ENCODE data around the gene HTR3B. TPM values are rescaled to one million over a fixed set of nuclear protein-coding genes. Genes with fewer than 3 reads are reported as not detected.
"Not testable (repeated sequence)": the region's sequence is repeated elsewhere in the genome, so short reads cannot be mapped to it uniquely, and the experiment has no call there.

HTR3B gene
- total RNA-seq, 2 donors from 2014 or later: not detected

- Histone ChIP-seq H3K36me3 (no peaks in the 10 kb centered on the region), H3K27me3 (no peaks in the 10 kb centered on the region), H3K4me1 (no peaks in the 10 kb centered on the region), H3K4me3 (no peak overlapping the region), H3K9ac (ENCODE audit: low read depth in 2 of 2, low read length in 2 of 2) (no peak overlapping the region), H3K27ac (no peak overlapping the region), H3K9me3 (no peaks in the 10 kb centered on the region)
- intact Hi-C loops (cut with DNase I): no loop called here
- no peak for TF ChIP-seq CTCF (IDR thresholded peaks at IDR 0.05)
- no peak for DNase-seq
Observed at GRCh38 chr11:113934761-113935160, 30.2 kb downstream of the HTR3B start.

DNA sequence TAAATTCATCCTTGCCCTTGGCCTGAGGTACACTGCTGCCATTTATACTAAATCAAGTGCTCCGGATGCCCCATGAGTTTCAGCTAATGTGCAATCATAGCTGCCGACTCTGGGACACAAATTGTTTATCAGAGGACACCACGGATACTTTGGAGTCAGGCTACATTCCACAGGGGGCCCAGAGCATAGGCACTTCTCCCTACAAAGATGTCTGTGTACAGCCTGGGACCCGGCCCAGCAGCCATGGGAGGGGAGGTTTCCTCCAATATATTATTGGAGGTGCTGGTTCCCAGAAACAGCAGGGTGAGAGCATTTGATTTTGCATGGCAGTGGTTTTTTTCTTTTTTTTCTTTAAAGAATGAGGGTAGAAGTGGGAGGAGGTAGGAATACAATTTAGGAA, 31.3 kb downstream of the HTR3B start:
- no peak for TF ChIP-seq CTCF (IDR thresholded peaks at IDR 0.05)
- intact Hi-C loops (cut with DNase I): no loop called here
- Histone ChIP-seq H3K9me3 (no peaks in the 10 kb centered on the region), H3K4me1 (no peaks in the 10 kb centered on the region), H3K36me3 (no peaks in the 10 kb centered on the region), H3K27me3 (no peaks in the 10 kb centered on the region), H3K27ac (no peak overlapping the region), H3K4me3 (no peak overlapping the region), H3K9ac (ENCODE audit: low read depth in 2 of 2, low read length in 2 of 2) (no peak overlapping the region)
- DNase-seq: no peak

GRCh38 chr11:113937918-113938317, 33.3 kb downstream of the HTR3B start:
- TF ChIP-seq CTCF (IDR thresholded peaks at IDR 0.05): no peak
- Histone ChIP-seq H3K36me3 (no peaks in the 10 kb centered on the region), H3K4me3 (no peak overlapping the region), H3K9me3 (no peaks in the 10 kb centered on the region), H3K27me3 (no peaks in the 10 kb centered on the region), H3K4me1 (no peaks in the 10 kb centered on the region), H3K9ac (ENCODE audit: low read depth in 2 of 2, low read length in 2 of 2) (no peak overlapping the region), H3K27ac (no peak overlapping the region)
- DNase-seq: no peak
- intact Hi-C loops (cut with DNase I): no loop called here

DNA sequence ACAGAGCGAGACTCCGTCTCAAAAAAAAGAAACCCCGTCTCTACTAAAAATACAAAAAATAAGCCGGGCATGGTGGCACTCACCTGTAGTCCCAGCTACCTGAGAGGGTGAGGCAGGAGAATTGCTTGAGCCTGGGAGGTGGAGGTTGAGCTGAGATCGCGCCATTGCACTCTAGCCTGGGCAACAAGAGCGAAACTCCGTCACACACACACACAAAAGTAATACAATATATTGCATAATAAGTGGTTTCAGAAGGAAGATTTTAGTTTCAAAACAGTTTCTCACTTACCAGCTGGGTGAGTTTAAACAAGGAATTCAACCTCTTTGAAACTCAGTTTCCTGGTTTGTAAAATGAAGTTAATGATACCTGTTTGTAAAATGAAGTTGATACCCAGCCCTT, 37.7 kb downstream of the HTR3B start:
- intact Hi-C loops (cut with DNase I): no loop called here
- H3K4me1 ChIP-seq: no peaks in the 10 kb centered on the region
- no peak overlapping the region for H3K9ac ChIP-seq (ENCODE audit: low read depth in 2 of 2, low read length in 2 of 2)
- H3K9me3 ChIP-seq: no peaks in the 10 kb centered on the region
- H3K27ac ChIP-seq: no peak overlapping the region
- no peaks in the 10 kb centered on the region for H3K27me3 ChIP-seq
- TF ChIP-seq CTCF (IDR thresholded peaks at IDR 0.05): no peak
- DNase-seq: no peak
- no peak overlapping the region for H3K4me3 ChIP-seq
- H3K36me3 ChIP-seq: no peaks in the 10 kb centered on the region

- H3K27me3 ChIP-seq; H3K9ac ChIP-seq (ENCODE audit: low read depth in 2 of 2, low read length in 2 of 2); DNase-seq; H3K36me3 ChIP-seq; H3K27ac ChIP-seq; intact Hi-C loops (cut with DNase I); H3K4me1 ChIP-seq; H3K9me3 ChIP-seq; H3K4me3 ChIP-seq: not testable (repeated sequence)
Observed at GRCh38 chr11:113946162-113946561, 41.6 kb downstream of the HTR3B start.

DNA sequence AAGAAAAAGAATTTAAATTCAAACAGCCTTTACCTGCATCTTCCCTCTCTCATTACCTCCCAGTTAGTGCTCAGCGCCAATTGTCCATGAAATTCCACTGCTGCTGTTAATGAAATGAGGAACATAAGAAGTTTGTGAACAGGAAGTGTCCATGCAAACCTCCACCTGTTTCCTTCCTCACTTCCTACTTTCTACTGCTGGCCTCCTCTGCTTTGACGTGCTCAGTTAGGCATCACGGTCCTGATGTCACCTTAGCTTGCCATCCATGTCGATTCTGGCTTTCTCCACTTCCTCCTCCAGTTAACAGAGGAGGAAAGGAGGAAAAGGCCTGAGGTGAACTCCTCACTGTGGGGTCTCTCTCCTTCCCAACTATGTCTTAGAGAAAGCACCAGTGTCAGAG, 43.4 kb downstream of the HTR3B start:
- Histone ChIP-seq H3K4me3 (no peak overlapping the region), H3K27me3 (no peaks in the 10 kb centered on the region), H3K4me1 (no peaks in the 10 kb centered on the region), H3K27ac (no peak overlapping the region), H3K9ac (ENCODE audit: low read depth in 2 of 2, low read length in 2 of 2) (no peak overlapping the region), H3K36me3 (no peaks in the 10 kb centered on the region), H3K9me3 (no peaks in the 10 kb centered on the region)
- no peak for TF ChIP-seq CTCF (IDR thresholded peaks at IDR 0.05)
- no peak for DNase-seq
- intact Hi-C loops (cut with DNase I): no loop called here
